NCI-H1092 (cell line): ENCODE data around the gene PCDHB16.

Experiments
- DNase-seq: peaks from one replicate; lab custom pipeline; 2025; lab: John Stamatoyannopoulos, UW

The PCDHB16 gene

GRCh38 chr5:141234109-141234667 lies 52.0 kb downstream of the PCDHB16 start:
- no peak for DNase-seq
